ENCODE data around the gene ERMN. TPM values are rescaled to one million over a fixed set of nuclear protein-coding genes. Genes with fewer than 3 reads are reported as not detected.

The ERMN gene
- polyA plus RNA-seq, 1 donor (not counting 4 experiments of a cell fraction or from before 2014, with no cell fraction given) = not detected

GRCh38 chr2:157324331-157324843 lies 1.2 kb downstream of the ERMN start:
- Histone ChIP-seq H3K4me1 (ENCODE audit: control insufficient read depth, extremely low read depth, insufficient read depth, low read length) (no peaks in the 10 kb centered on the region), H3K9me1 (ENCODE audit: control insufficient read depth, extremely low read depth, insufficient read depth, low read length) (no peaks in the 10 kb centered on the region), H4K20me1 (ENCODE audit: control insufficient read depth, extremely low read depth, insufficient read depth, low read length) (no peaks in the 10 kb centered on the region), H3K27me3 (ENCODE audit: control insufficient read depth, extremely low read depth, insufficient read depth, low read length) (no peaks in the 10 kb centered on the region), H3K4me2 (ENCODE audit: control insufficient read depth, extremely low read depth, insufficient read depth, low read depth, low read length) (no peak overlapping the region), H3K9ac (ENCODE audit: control insufficient read depth, extremely low read depth, insufficient read depth, low read length) (no peak overlapping the region), H3K36me3 (ENCODE audit: control insufficient read depth in 2 of 2, extremely low read depth in 1 of 2, insufficient read depth in 2 of 2, low read length in 2 of 2) (no peaks in the 10 kb centered on the region), H3K27ac (ENCODE audit: control insufficient read depth, insufficient read depth, low read length) (no peak overlapping the region), H3K79me2 (ENCODE audit: control insufficient read depth, insufficient read depth, low read length) (no peaks in the 10 kb centered on the region), H3K9me3 (ENCODE audit: control insufficient read depth, low read depth, low read length) (no peaks in the 10 kb centered on the region), H3K4me3 (ENCODE audit: control insufficient read depth in 2 of 3, extremely low read depth in 1 of 3, insufficient read depth in 2 of 3, low read depth in 1 of 3, low read length in 3 of 3) (no peak overlapping the region), H2AFZ (ENCODE audit: control insufficient read depth, low read length) (no peak overlapping the region)
- dilution Hi-C loops (cut with MboI; ENCODE audit: extremely low pct_ligation_motif_present, low sequenced_read_pairs) = no loop called here
- TF ChIP-seq EZH2 (IDR thresholded peaks at IDR 0.05; ENCODE audit: low read length) (no peak), CTCF (optimal IDR thresholded peaks at IDR 0.05 in 1 of 3, IDR thresholded peaks at IDR 0.05 in 1 of 3, conservative IDR thresholded peaks at IDR 0.05 in 1 of 3; ENCODE audit: extremely low read depth in 1 of 3, insufficient read depth in 2 of 3, low read length in 3 of 3) (no peak)
- FAIRE-seq (peak; percentile 36), DNase-seq (ENCODE audit: low read depth, low spot score) (no peak)

GRCh38 chr2:157322432-157322831 lies 3.2 kb downstream of the ERMN start:
- TF ChIP-seq EZH2 (IDR thresholded peaks at IDR 0.05; ENCODE audit: low read length) (no peak), CTCF (optimal IDR thresholded peaks at IDR 0.05 in 1 of 3, IDR thresholded peaks at IDR 0.05 in 1 of 3, conservative IDR thresholded peaks at IDR 0.05 in 1 of 3; ENCODE audit: extremely low read depth in 1 of 3, insufficient read depth in 2 of 3, low read length in 3 of 3) (no peak)
- H3K4me1 ChIP-seq (ENCODE audit: control insufficient read depth, extremely low read depth, insufficient read depth, low read length) = no peaks in the 10 kb centered on the region
- H3K79me2 ChIP-seq (ENCODE audit: control insufficient read depth, insufficient read depth, low read length) = no peaks in the 10 kb centered on the region
- H3K27me3 ChIP-seq (ENCODE audit: control insufficient read depth, extremely low read depth, insufficient read depth, low read length) = peaks cover 3% of the 10 kb centered on the region
- dilution Hi-C loops (cut with MboI; ENCODE audit: extremely low pct_ligation_motif_present, low sequenced_read_pairs) = no loop called here
- H3K9me3 ChIP-seq (ENCODE audit: control insufficient read depth, low read depth, low read length) = no peaks in the 10 kb centered on the region
- H3K4me2 ChIP-seq (ENCODE audit: control insufficient read depth, extremely low read depth, insufficient read depth, low read depth, low read length) = no peak overlapping the region
- no peak overlapping the region for H3K27ac ChIP-seq (ENCODE audit: control insufficient read depth, insufficient read depth, low read length)
- H2AFZ ChIP-seq (ENCODE audit: control insufficient read depth, low read length) = no peak overlapping the region
- no peaks in the 10 kb centered on the region for H3K9me1 ChIP-seq (ENCODE audit: control insufficient read depth, extremely low read depth, insufficient read depth, low read length)
- no peak overlapping the region for H3K9ac ChIP-seq (ENCODE audit: control insufficient read depth, extremely low read depth, insufficient read depth, low read length)
- FAIRE-seq = no peak
- H4K20me1 ChIP-seq (ENCODE audit: control insufficient read depth, extremely low read depth, insufficient read depth, low read length) = no peaks in the 10 kb centered on the region
- no peaks in the 10 kb centered on the region for H3K36me3 ChIP-seq (ENCODE audit: control insufficient read depth in 2 of 2, extremely low read depth in 1 of 2, insufficient read depth in 2 of 2, low read length in 2 of 2)
- no peak for DNase-seq (ENCODE audit: low read depth, low spot score)
- H3K4me3 ChIP-seq (ENCODE audit: control insufficient read depth in 2 of 3, extremely low read depth in 1 of 3, insufficient read depth in 2 of 3, low read depth in 1 of 3, low read length in 3 of 3) = no peak overlapping the region

Measured in keratinocyte (primary cell).